ENCODE results near the gene URI1.

- no peak for TF ChIP-seq CTCF (IDR thresholded peaks at IDR 0.05)
- TF ChIP-seq ZFX (IDR thresholded peaks at IDR 0.05; ENCODE audit: borderline replicate concordance), result no peak
Observed at GRCh38 chr19:30028992-30029343, 86.9 kb downstream of the URI1 start.
